HepG2 (cell line): ENCODE results near the gene TFG. TPM values are rescaled to one million over a fixed set of nuclear protein-coding genes. Genes with fewer than 3 reads are reported as not detected.

Experiments
- ATAC-seq: fragments of 200-7000 bp; cut with Tn5 transposase; 3 replicates; pipeline ENCODE4 v1.9.1; 2020; ENCODE audit warnings: mild to moderate bottlenecking, moderate library complexity
- BruUV-seq: library from RNA; stranded (reverse); fragments of 400-500 nt; replicated peaks from 2 replicates; lab custom pipeline; 2021; lab: Mats Ljungman, UMichigan
- CTCF ChIA-PET: fragments of 300-600 bp; formaldehyde crosslinking; extraction: SDS; loops from one replicate; lab custom pipeline; 2021; ENCODE audit warnings: low total read pairs, inconsistent platforms, low intra/inter-chr PET ratio; lab: Yijun Ruan, JAX
- POLR2A ChIA-PET: fragments of 350-600 bp; sonication (Branson Sonifier 250); formaldehyde crosslinking; loops from one replicate; lab custom pipeline; 2020; ENCODE audit warnings: antibody characterized with exemption, inconsistent platforms; lab: Yijun Ruan, JAX
- DNase-seq: peaks from one replicate; pipeline ENCODE4 v3.0.0-alpha.2; 2015; ENCODE audit warnings: low spot score
- FAIRE-seq: peaks from 3 replicates; lab custom pipeline; 2011; peaks lifted over from hg19 to GRCh38; lab: Jason Lieb, UNC
- H2AFZ ChIP-seq: one replicate; pipeline ENCODE4 v1.6.1; 2011; ENCODE audit warnings: low read length, inconsistent platforms
- H3K27ac ChIP-seq: fragments of 300-600 bp; 3 replicates; pipeline ENCODE4 v1.8.0; 2011; ENCODE audit warnings: mixed run types, mild to moderate bottlenecking, mixed read lengths, low read length, inconsistent platforms; ENCODE audit not compliant: insufficient read depth; ENCODE audit errors: extremely low read length
- H3K27me3 ChIP-seq, 2 experiments: fragments of 200-600 bp in 1 of 2; 2 replicates in 1 of 2; 3 replicates in 1 of 2; pipeline versions ENCODE4 v1.6.0 to v1.8.0; 2011; ENCODE audit warnings: low read length in 2 of 2, mild to moderate bottlenecking in 2 of 2, moderate library complexity in 2 of 2, inconsistent platforms in 1 of 2; ENCODE audit not compliant: insufficient read depth in 2 of 2, control insufficient read depth in 1 of 2
- H3K36me3 ChIP-seq, 2 experiments: fragments of 200-600 bp in 1 of 2; replicated peaks in 1 of 2; 2 replicates in 1 of 2; 3 replicates in 1 of 2; pipeline versions ENCODE4 v1.5.1 to v1.8.0; 2011; ENCODE audit warnings: low read length in 2 of 2, inconsistent platforms in 1 of 2; ENCODE audit not compliant: insufficient read depth in 2 of 2, control insufficient read depth in 1 of 2
- H3K4me1 ChIP-seq: 2 replicates; pipeline ENCODE4 v1.5.1; 2012; ENCODE audit warnings: low read length, inconsistent platforms; ENCODE audit not compliant: insufficient read depth
- H3K4me2 ChIP-seq: 2 replicates; pipeline ENCODE4 v1.6.0; 2011; ENCODE audit warnings: low read depth, low read length, inconsistent platforms
- H3K4me3 ChIP-seq, 3 experiments: fragments of 200-600 bp in 1 of 3; sonication (generic), shearing (Covaris generic) in 1 of 3; replicated peaks in 1 of 3; 2 replicates each; pipeline ENCODE4 v1.5.1; 2011 to 2016; ENCODE audit warnings: low read length in 3 of 3, inconsistent platforms in 2 of 3, low read depth in 2 of 3, mild to moderate bottlenecking in 2 of 3, control low read depth in 1 of 3, mixed read lengths in 1 of 3; ENCODE audit not compliant: insufficient read depth in 1 of 3
- H3K79me2 ChIP-seq: one replicate; pipeline ENCODE4 v1.6.1; 2011; ENCODE audit warnings: low read length, inconsistent platforms; ENCODE audit not compliant: insufficient read depth
- H3K9ac ChIP-seq: 2 replicates; pipeline ENCODE4 v1.6.0; 2011; ENCODE audit warnings: mild to moderate bottlenecking, low read depth, low read length, inconsistent platforms; ENCODE audit not compliant: insufficient read depth
- H3K9me3 ChIP-seq: 2 replicates; pipeline ENCODE4 v1.5.1; 2012; ENCODE audit warnings: mild to moderate bottlenecking, low read length
- H4K20me1 ChIP-seq: 2 replicates; pipeline ENCODE4 v1.6.0; 2011; ENCODE audit warnings: inconsistent platforms, mild to moderate bottlenecking, low read length, moderate library complexity; ENCODE audit not compliant: insufficient read depth
- MAFF ChIP-seq: IDR thresholded peaks from 2 replicates; pipeline ENCODE4 v1.6.1; 2011; ENCODE audit warnings: low read depth, low read length, improper control_type of control experiment
- MAFK ChIP-seq, 2 experiments: IDR thresholded peaks in 1 of 2; conservative IDR thresholded peaks in 1 of 2; 2 replicates each; pipeline ENCODE4 v1.6.1; 2011; ENCODE audit warnings: improper control_type of control experiment in 2 of 2, low read length in 2 of 2
- MTF2 ChIP-seq: sonication (generic); formaldehyde crosslinking; IDR thresholded peaks from 2 replicates; pipeline ENCODE4 v1.5.0; 2020; ENCODE audit warnings: missing genetic modification reagents, borderline replicate concordance
- ZNF724P ChIP-seq: sonication (generic); formaldehyde crosslinking; IDR thresholded peaks from 2 replicates; pipeline ENCODE4 v1.8.0; 2022; ENCODE audit warnings: missing genetic modification reagents, borderline replicate concordance
- WGBS: methylation state at CpG from one replicate; pipeline ENCODE4 v1.1.6; 2017; ENCODE audit warnings: low lambda C conversion rate; 5-methylcytosine and 5-hydroxymethylcytosine counted together
- in situ Hi-C: cut with HindIII; loops from 2 replicates; pipeline ENCODE4 v1.10.0; 2017; ENCODE audit warnings: low pct_unique_long_range_greater_than_20kb; ENCODE audit not compliant: extremely low pct_ligation_motif_present
- intact Hi-C: fragments of 100-400 bp; cut with micrococcal nuclease; formaldehyde crosslinking; loops from one replicate; pipeline ENCODE4 v1.10.0; 2022; ENCODE audit not compliant: unreplicated experiment
- polyA plus RNA-seq, 8 experiments: library from polyadenylated mRNA; depleted of rRNA in 3 of 8; stranded (reverse) in 7 of 8; unstranded in 1 of 8; fragments of >200 nt; fragmentation: Illumina TruSeq in 4 of 8; extraction: Trizol in 4 of 8; gene quantifications; 2 replicates each; pipeline versions ENCODE4 v1.2.1 to v1.2.3, GENCODE V29; 2011 to 2016; ENCODE audit warnings: low read depth in 4 of 8, missing spikeins in 1 of 8, mixed read lengths in 1 of 8; ENCODE audit not compliant: insufficient read depth in 1 of 8
- total RNA-seq, 5 experiments: library from RNA; depleted of rRNA; stranded (reverse); fragments of >200 nt; fragmentation: Illumina TruSeq; extraction: Trizol; gene quantifications; 2 replicates each; pipeline ENCODE4 v1.2.3, GENCODE V29; 2016; ENCODE audit warnings: low read depth in 1 of 5
- TF ChIP-seq, protein P1 (sequence below): sonication (generic); formaldehyde crosslinking; IDR thresholded peaks from 2 replicates; pipeline ENCODE4 v1.8.0; 2022; ENCODE audit warnings: mild to moderate bottlenecking, missing genetic modification reagents
- TF ChIP-seq, protein P2 (sequence below): sonication (generic); formaldehyde crosslinking; IDR thresholded peaks from 2 replicates; pipeline ENCODE4 v1.9.0; 2022; ENCODE audit warnings: missing genetic modification reagents, mild to moderate bottlenecking, borderline replicate concordance

Gene TFG
- total and polyA plus RNA-seq, 2 of the 13 experiments (the other 11 are each of a cell fraction or from before 2014, with no cell fraction given), result 53.6 to 71.7 TPM

GRCh38 chr3:100761951-100762350 lies 52.7 kb downstream of the TFG start (continued):
- TF ChIP-seq, protein P1, sequence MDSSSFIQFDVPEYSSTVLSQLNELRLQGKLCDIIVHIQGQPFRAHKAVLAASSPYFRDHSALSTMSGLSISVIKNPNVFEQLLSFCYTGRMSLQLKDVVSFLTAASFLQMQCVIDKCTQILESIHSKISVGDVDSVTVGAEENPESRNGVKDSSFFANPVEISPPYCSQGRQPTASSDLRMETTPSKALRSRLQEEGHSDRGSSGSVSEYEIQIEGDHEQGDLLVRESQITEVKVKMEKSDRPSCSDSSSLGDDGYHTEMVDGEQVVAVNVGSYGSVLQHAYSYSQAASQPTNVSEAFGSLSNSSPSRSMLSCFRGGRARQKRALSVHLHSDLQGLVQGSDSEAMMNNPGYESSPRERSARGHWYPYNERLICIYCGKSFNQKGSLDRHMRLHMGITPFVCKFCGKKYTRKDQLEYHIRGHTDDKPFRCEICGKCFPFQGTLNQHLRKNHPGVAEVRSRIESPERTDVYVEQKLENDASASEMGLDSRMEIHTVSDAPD (CRISPR knock-in tag), result no peak
- TF ChIP-seq ZNF724P (CRISPR knock-in tag), result no peak

DNA sequence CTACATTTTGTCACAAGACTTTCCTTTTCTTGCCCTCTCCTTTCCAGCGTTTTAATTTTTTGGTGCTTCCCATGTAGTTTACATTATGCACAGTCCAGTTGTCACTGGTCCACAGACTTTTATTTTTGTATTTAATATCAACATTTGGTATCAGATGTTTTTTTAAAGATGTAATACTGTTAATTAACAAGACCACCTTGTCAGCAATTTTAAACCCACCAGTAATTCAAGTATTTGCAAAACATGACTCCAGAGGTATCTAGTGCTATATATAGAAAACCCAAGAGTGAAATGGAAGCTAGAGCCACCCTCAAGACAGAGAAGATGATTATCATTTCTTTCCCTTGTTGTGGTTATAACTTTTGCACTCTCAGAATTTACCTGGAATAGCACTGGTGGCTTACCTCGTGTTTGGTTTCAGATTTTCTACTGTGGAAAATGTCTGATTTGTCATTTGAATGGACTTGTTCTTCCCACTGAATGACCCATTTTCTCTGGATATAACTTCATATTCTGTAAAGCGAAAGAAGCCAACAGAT lies 56.2 kb downstream of the TFG start:
- WGBS, result 32% methylated on average over 3 of the region's 3 CpGs
- no peak for ATAC-seq
- H3K4me2 ChIP-seq, result no peak overlapping the region
- H3K9me3 ChIP-seq, result no peaks in the 10 kb centered on the region
- H2AFZ ChIP-seq, result no peak overlapping the region
- BruUV-seq, result no TSS peak
- no peaks in the 10 kb centered on the region for H3K79me2 ChIP-seq
- in situ Hi-C loops (no loop called here), intact Hi-C loops (no loop called here)
- H3K27me3 ChIP-seq, result no peaks in the 10 kb centered on the region; a peak in 1 of 5 replicates
- FAIRE-seq, result no peak
- H3K9ac ChIP-seq, result no peak overlapping the region
- no peak overlapping the region for H3K4me3 ChIP-seq
- ChIA-PET CTCF (no interaction called here), POLR2A (no interaction called here)
- H4K20me1 ChIP-seq, result no peaks in the 10 kb centered on the region
- H3K36me3 ChIP-seq, result no peaks in the 10 kb centered on the region
- no peaks in the 10 kb centered on the region for H3K4me1 ChIP-seq
- no peak overlapping the region for H3K27ac ChIP-seq
- TF ChIP-seq MTF2 (CRISPR knock-in tag) (no peak), MAFK (conservative IDR thresholded peaks at IDR 0.05 in 1 of 2, IDR thresholded peaks at IDR 0.05 in 1 of 2; ENCODE audit: low read length in 2 of 2) (peak; percentile 18 to 67; a peak in 2 of 4 replicates), MAFF (peak; percentile 40; the same call in 1 of the 2 replicates)
- TF ChIP-seq, protein P2, sequence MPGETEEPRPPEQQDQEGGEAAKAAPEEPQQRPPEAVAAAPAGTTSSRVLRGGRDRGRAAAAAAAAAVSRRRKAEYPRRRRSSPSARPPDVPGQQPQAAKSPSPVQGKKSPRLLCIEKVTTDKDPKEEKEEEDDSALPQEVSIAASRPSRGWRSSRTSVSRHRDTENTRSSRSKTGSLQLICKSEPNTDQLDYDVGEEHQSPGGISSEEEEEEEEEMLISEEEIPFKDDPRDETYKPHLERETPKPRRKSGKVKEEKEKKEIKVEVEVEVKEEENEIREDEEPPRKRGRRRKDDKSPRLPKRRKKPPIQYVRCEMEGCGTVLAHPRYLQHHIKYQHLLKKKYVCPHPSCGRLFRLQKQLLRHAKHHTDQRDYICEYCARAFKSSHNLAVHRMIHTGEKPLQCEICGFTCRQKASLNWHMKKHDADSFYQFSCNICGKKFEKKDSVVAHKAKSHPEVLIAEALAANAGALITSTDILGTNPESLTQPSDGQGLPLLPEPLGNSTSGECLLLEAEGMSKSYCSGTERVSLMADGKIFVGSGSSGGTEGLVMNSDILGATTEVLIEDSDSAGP (CRISPR knock-in tag), result no peak
- DNase-seq, result no peak
